Renal cortex interstitium (tissue), 11 donors: Measurements from ENCODE around the gene KCNE2. TPM values are rescaled to one million over a fixed set of nuclear protein-coding genes. Genes with fewer than 3 reads are reported as not detected.
"Not testable (repeated sequence)": the region's sequence is repeated elsewhere in the genome, so short reads cannot be mapped to it uniquely, and the experiment has no call there.

ENCODE experiments used
- DNase-seq, 11 donors: peaks; one replicate each; pipeline ENCODE4 v3.0.0-alpha.2; 2013; ENCODE audit warnings: low read depth in 9 of 11, low spot score in 4 of 11; ENCODE audit errors: extremely low read depth in 1 of 11
- polyA plus RNA-seq, 3 donors: library from polyadenylated mRNA; unstranded; fragments of 120-200 nt; gene quantifications; one replicate each; pipeline ENCODE4 v1.2.1, GENCODE V29; 2013; ENCODE audit not compliant: insufficient read length in 3 of 3

KCNE2 gene
- polyA plus RNA-seq, 3 donors, result 0.82 to 1.7 (median 0.92) TPM

GRCh38 chr21:34348890-34349519 is 14.8 kb upstream of the KCNE2 start:
- no peak for DNase-seq

- DNase-seq, result peak in 8 of 11 donors; percentile 26 to 63 (median 49)
These were observed 12.0 kb upstream of the KCNE2 start for GRCh38 chr21:34351786-34352241.

DNA sequence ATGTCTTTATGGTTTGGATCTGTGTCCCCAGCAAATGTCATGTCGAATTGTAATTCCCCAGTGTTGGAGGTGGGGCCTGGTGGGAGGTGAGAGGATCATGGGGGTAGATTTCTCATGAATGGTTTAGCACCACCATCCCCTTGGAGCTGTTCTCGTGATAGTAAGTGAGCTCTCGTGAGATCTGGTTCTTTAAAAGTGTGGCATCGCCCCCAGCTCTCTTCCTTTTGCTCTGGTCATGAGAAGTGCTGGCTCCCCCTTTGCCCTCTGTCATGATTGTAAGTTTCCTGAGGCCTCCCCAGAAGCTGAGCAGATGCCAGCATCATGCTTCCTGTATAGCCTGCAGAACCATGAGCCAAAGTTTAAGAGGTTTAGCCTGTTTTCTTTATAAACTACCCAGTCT is 11.2 kb upstream of the KCNE2 start:
- DNase-seq, result no peak

- no peak for DNase-seq
These were observed 10.6 kb upstream of the KCNE2 start for GRCh38 chr21:34353182-34353581.

- DNase-seq, result no peak
These were observed 9.0 kb upstream of the KCNE2 start for GRCh38 chr21:34354836-34355235.

- DNase-seq, result no peak
These were observed 8.2 kb upstream of the KCNE2 start for GRCh38 chr21:34355570-34355969.

DNA sequence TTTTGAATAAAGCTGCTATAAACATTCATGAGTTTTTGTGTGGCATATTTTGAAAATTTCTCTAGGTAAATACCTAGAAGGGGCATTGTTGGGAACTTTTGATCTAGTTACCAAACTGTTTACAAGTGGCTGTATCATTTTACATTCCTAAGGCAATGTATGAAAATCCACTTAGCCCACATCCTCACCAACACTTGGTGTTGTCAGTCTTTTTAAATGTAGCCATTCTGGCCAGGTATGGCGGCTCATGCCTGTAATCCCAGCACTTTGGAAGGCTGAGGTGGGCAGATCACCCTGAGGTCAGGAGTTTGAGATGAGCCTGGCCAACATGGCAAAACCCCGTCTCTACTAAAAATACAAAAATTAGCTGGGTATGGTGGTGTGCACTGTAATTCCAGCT is 5.9 kb upstream of the KCNE2 start:
- no peak for DNase-seq

- DNase-seq, result no peak
These were observed 4.9 kb upstream of the KCNE2 start for GRCh38 chr21:34358866-34359265.

GRCh38 chr21:34360488-34361241 is 3.1 kb upstream of the KCNE2 start:
- no peak for DNase-seq

DNA sequence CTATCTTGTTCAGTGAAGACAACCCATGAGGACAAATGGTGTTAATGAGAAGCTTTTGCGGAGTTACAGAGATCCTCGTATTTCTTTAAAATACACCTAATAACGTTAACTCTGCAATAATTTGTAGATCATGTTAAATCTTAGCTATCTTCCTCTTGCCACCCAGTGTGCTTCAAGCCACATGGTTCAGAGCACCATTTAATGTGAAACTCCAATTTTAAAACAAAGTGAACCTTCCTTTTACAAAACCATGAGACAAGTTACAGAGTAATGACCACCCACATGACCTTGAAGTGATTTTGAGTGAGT is 1.7 kb upstream of the KCNE2 start:
- no peak for DNase-seq

- no peak for DNase-seq
These were observed 1.1 kb upstream of the KCNE2 start for GRCh38 chr21:34362670-34363069.

- DNase-seq, result no peak
These were observed 1.1 kb downstream of the KCNE2 start for GRCh38 chr21:34364921-34365320.

GRCh38 chr21:34365809-34366208 is 2.0 kb downstream of the KCNE2 start:
- DNase-seq, result no peak

DNA sequence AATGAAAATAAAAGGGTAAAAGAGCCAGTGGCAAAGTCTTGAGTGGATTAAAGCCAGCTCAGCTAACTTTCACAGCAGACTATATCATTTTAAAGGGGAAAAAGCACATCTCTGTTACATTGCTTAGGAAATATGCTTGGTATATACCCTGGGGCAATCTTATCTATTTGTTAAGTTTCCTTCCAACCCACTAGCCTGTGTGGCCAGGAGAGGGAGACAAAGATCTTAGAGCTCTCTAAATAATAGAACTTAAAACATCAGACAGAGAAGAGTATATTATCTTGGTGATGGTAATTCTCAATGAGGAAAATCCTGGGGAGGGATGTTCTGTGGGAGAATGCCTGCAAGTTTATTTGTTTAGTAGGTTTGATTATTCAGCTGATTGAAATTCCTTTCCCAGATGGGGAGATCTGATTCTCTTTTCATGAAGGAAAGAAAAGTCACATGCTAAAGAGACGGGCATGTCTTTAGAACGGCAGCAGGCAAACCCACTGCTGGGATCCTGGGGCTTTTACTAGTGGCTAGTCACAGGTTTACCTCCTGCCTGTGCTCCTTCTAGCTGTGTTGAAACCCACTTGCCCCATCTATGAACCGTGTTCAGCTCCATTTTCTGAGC is 3.6 kb downstream of the KCNE2 start:
- peak in 4 of 11 donors; percentile 26 to 58 (median 50) for DNase-seq

DNA sequence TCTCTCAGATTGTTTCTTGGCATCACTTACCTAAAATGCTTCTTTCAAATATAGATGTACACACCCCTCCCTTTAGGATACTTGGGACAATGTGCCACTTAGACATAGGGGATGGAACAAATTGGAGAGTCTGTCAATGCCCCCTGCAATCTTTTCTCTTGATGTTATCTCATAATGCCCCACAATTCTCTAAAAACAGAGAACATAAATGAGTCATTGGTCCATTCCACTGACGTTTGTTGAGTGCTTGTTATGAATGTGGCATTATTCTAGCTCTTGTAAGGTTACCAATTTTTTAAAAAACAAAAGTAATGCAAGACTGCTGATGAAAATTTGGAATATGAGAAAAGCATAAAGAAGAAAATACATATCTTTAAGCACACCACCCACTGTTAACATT is 5.9 kb downstream of the KCNE2 start:
- DNase-seq, result no peak

DNA sequence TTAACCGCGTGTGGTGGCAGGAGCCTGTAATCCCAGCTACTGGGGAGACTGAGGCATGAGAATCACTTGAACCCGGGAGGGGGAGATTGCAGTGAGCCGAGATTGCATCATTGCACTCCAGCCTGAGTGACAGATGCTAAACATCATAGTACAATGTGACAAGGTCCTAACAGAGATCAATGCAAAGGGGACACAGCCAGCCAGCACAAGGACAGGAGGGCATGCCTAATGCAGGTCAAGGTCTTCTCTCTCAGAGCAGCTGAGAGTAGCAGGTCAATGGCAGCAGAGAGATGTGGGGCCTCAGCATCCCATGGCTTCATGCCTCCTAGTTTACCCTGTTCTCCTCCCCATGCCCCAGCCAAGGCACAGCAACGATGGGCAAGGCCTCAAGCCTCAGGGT is 8.5 kb downstream of the KCNE2 start:
- no peak for DNase-seq

DNA sequence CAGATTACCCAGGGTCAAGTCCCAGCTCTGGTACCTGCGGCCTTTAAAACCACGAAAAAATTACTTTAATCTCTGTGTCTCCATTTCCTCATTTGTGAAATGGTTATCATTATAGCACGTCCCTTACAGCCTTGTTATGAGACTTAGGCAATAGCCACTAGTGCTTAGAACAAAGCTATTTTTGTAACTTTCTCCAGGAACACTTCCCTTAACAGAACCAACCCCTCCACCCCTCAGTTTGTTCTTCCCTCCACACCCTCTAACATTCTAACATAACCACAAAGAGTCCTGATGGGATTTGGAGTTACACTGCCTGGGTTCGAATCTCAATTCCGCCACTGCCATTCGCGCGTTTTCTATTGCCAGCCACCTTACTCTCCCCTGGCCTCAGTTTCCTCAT is 10.7 kb downstream of the KCNE2 start:
- DNase-seq, result not testable (repeated sequence)

- not testable (repeated sequence) for DNase-seq
These were observed 11.3 kb downstream of the KCNE2 start, which contains the start of gene SMIM11 for GRCh38 chr21:34374940-34375618. Gene SMIM11 (plus strand): TSS chr21:34375507. CDS start chr21:34379505, 3,998 bp downstream.

DNA sequence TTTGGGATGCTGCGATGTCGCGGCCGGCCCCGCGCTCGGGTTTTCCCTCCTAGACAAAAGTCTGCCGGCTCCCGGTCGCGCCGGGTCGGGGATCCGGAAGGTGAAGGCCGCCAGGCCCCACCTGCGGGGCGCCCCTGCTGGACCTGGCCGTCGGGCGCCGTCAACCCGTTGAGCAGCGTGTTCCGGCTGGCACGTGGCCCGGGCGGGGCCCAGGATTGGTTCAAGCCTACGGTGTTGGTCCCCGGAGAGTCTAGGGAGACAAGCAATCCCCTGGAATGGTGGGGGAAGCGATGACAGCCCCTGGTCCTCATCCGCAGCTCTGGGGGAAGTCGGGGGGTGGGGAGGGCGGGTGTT is 11.8 kb downstream of the KCNE2 start:
- DNase-seq, result not testable (repeated sequence)

DNA sequence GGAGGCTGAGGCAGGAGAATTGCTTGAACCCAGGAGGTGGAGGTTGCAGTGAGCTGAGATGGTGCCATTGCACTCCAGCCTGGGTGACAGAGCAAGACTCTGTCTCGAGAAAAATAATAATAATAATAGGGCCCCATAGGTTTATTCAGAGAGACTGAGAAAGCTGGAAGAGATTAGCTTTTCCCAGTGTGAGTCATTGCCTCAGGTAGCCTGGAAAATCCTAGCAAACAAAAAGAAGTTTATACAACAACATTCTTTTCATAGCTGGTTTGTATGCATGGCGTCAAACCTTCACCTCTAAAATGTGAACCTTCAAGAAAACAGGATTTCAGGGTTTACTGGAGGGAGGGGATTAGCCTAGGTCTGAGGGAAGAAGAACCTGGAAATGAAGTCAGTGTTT is 19.3 kb downstream of the KCNE2 start:
- not testable (repeated sequence) for DNase-seq
